ENCODE data around the gene NR5A2.

NR5A2 gene

DNA sequence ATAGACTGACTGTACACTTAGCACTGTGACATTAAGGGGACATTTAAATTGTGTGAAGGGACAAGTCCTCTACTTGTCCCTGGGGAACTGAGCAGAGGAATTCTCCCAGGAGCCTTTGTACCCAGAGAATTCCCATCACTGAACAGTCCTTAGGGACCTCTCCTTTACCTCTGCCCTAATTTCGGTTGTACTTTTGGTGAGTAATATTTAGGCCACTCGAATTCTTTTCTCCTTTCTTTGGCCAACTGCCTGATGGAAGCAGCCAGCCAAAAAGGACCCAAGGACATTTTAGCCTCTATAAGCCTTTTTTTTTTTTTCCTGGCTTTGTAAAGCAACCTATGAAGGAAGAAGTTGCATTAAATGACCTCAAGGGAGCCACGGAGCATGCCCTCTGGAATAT is 71.5 kb downstream of the NR5A2 start:
- Histone ChIP-seq H3K27me3 (ENCODE audit: control insufficient read depth, insufficient read depth, low read length) (no peaks in the 10 kb centered on the region), H3K9ac (ENCODE audit: low read depth, low read length) (no peak overlapping the region), H3K9me3 (ENCODE audit: control insufficient read depth, insufficient read depth, low read length) (no peaks in the 10 kb centered on the region), H3K27ac (ENCODE audit: low read depth, low read length) (no peak overlapping the region), H3K36me3 (ENCODE audit: control insufficient read depth, insufficient read depth, low read length) (no peaks in the 10 kb centered on the region), H3K4me1 (ENCODE audit: control insufficient read depth, insufficient read depth, low read length) (no peaks in the 10 kb centered on the region), H3K4me3 (ENCODE audit: low read depth, low read length) (no peak overlapping the region)

- Histone ChIP-seq H3K9me3 (ENCODE audit: control insufficient read depth, insufficient read depth, low read length) (no peaks in the 10 kb centered on the region), H3K27me3 (ENCODE audit: control insufficient read depth, insufficient read depth, low read length) (no peaks in the 10 kb centered on the region), H3K36me3 (ENCODE audit: control insufficient read depth, insufficient read depth, low read length) (no peaks in the 10 kb centered on the region), H3K4me3 (ENCODE audit: low read depth, low read length) (no peak overlapping the region), H3K27ac (ENCODE audit: low read depth, low read length) (no peak overlapping the region), H3K9ac (ENCODE audit: low read depth, low read length) (no peak overlapping the region), H3K4me1 (ENCODE audit: control insufficient read depth, insufficient read depth, low read length) (0 out of 2 replicates have a peak, but pooled peaks cover 3% of the 10 kb centered on the region)
Measured at GRCh38 chr1:200103966-200104583, 76.6 kb downstream of the NR5A2 start.

DNA sequence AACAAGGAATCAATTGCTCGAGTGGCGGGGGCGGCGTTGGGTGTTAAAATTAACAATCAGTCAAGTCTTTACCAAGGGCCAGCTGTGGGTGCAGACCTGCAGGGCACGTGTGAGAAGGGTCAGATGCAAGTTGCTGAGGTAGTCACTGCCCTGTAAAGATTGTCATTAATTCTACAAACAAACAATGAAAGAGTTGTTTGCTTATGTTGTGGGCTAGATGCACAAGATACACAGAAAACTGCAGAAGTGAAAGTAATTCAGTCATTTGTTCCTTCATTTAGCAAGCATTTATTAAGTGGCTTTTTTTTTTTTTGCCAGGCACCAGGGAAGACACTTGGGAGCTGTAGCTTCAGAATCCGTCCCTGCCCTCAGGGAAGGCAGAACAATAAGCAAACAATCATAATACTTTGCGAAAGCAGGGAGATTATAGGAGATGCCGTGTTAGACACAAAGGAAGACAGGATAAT is 79.5 kb downstream of the NR5A2 start:
- no peaks in the 10 kb centered on the region for H3K36me3 ChIP-seq (ENCODE audit: control insufficient read depth, insufficient read depth, low read length)
- H3K9me3 ChIP-seq (ENCODE audit: control insufficient read depth, insufficient read depth, low read length) = no peaks in the 10 kb centered on the region
- no peaks in the 10 kb centered on the region for H3K27me3 ChIP-seq (ENCODE audit: control insufficient read depth, insufficient read depth, low read length)
- no peak overlapping the region for H3K4me3 ChIP-seq (ENCODE audit: low read depth, low read length)
- H3K4me1 ChIP-seq (ENCODE audit: control insufficient read depth, insufficient read depth, low read length) = 0 out of 2 replicates have a peak, but pooled peaks cover 3% of the 10 kb centered on the region
- no peak overlapping the region for H3K9ac ChIP-seq (ENCODE audit: low read depth, low read length)
- H3K27ac ChIP-seq (ENCODE audit: low read depth, low read length) = no peak overlapping the region

GRCh38 chr1:200108659-200109058 is 81.1 kb downstream of the NR5A2 start:
- Histone ChIP-seq H3K27me3 (ENCODE audit: control insufficient read depth, insufficient read depth, low read length) (no peaks in the 10 kb centered on the region), H3K36me3 (ENCODE audit: control insufficient read depth, insufficient read depth, low read length) (no peaks in the 10 kb centered on the region), H3K4me3 (ENCODE audit: low read depth, low read length) (no peak overlapping the region), H3K9ac (ENCODE audit: low read depth, low read length) (no peak overlapping the region), H3K27ac (ENCODE audit: low read depth, low read length) (no peak overlapping the region), H3K9me3 (ENCODE audit: control insufficient read depth, insufficient read depth, low read length) (no peaks in the 10 kb centered on the region), H3K4me1 (ENCODE audit: control insufficient read depth, insufficient read depth, low read length) (0 out of 2 replicates have a peak, but pooled peaks cover 3% of the 10 kb centered on the region)

DNA sequence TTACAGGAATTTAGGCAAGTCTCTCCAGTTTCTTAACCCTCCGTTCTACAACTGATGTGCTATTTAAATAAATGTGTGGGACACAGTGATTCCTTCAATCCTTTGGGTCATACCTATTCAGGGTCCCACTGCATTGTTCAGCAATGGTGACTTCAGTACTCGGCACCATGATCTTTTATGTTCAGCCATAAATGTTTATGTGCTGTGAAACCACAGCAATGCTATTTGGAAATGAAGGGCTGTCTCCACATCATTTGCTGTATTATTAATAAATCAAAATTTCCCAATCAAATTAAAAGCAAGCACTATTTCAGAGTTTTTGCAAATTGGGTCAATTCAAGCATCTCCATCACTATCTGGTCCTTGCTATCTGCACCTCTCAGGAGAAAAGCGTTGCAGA is 84.8 kb downstream of the NR5A2 start:
- Histone ChIP-seq H3K4me3 (ENCODE audit: low read depth, low read length) (no peak overlapping the region), H3K9me3 (ENCODE audit: control insufficient read depth, insufficient read depth, low read length) (no peaks in the 10 kb centered on the region), H3K4me1 (ENCODE audit: control insufficient read depth, insufficient read depth, low read length) (peaks cover 5% of the 10 kb centered on the region; the same call in 1 of the 2 replicates), H3K36me3 (ENCODE audit: control insufficient read depth, insufficient read depth, low read length) (no peaks in the 10 kb centered on the region), H3K27ac (ENCODE audit: low read depth, low read length) (no peak overlapping the region), H3K27me3 (ENCODE audit: control insufficient read depth, insufficient read depth, low read length) (no peaks in the 10 kb centered on the region), H3K9ac (ENCODE audit: low read depth, low read length) (no peak overlapping the region)

- no peaks in the 10 kb centered on the region for H3K36me3 ChIP-seq (ENCODE audit: control insufficient read depth, insufficient read depth, low read length)
- H3K9ac ChIP-seq (ENCODE audit: low read depth, low read length) = no peak overlapping the region
- no peaks in the 10 kb centered on the region for H3K27me3 ChIP-seq (ENCODE audit: control insufficient read depth, insufficient read depth, low read length)
- H3K27ac ChIP-seq (ENCODE audit: low read depth, low read length) = no peak overlapping the region
- peaks cover 14% of the 10 kb centered on the region; the same call in 1 of the 2 replicates for H3K4me1 ChIP-seq (ENCODE audit: control insufficient read depth, insufficient read depth, low read length)
- no peak overlapping the region for H3K4me3 ChIP-seq (ENCODE audit: low read depth, low read length)
- H3K9me3 ChIP-seq (ENCODE audit: control insufficient read depth, insufficient read depth, low read length) = no peaks in the 10 kb centered on the region
Measured at GRCh38 chr1:200115532-200115931, 88.0 kb downstream of the NR5A2 start.

DNA sequence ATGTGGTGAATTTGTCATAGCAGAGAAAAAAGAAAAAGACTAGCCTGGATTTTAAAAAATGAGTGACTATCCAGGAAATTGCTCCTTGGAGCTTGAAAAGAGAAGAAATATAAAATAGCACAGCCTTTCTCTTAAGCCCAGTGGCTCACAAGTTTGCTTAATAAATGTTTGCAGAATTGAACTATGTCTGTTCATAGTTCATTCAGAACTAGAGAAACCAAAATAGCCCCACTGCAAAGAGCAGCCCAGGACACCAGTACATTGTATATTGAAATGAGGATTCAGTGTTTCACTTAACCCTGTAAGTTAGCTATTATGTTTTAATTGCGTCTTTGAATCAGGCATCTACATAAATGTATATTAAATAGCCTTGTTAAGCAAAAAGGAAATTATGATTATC is 88.8 kb downstream of the NR5A2 start:
- Histone ChIP-seq H3K4me1 (ENCODE audit: control insufficient read depth, insufficient read depth, low read length) (peaks cover 14% of the 10 kb centered on the region; the same call in 1 of the 2 replicates), H3K9ac (ENCODE audit: low read depth, low read length) (no peak overlapping the region), H3K36me3 (ENCODE audit: control insufficient read depth, insufficient read depth, low read length) (no peaks in the 10 kb centered on the region), H3K4me3 (ENCODE audit: low read depth, low read length) (no peak overlapping the region), H3K9me3 (ENCODE audit: control insufficient read depth, insufficient read depth, low read length) (no peaks in the 10 kb centered on the region), H3K27ac (ENCODE audit: low read depth, low read length) (no peak overlapping the region), H3K27me3 (ENCODE audit: control insufficient read depth, insufficient read depth, low read length) (no peaks in the 10 kb centered on the region)

GRCh38 chr1:200118779-200119505 is 91.4 kb downstream of the NR5A2 start:
- H3K27me3 ChIP-seq (ENCODE audit: control insufficient read depth, insufficient read depth, low read length) = no peaks in the 10 kb centered on the region
- H3K9ac ChIP-seq (ENCODE audit: low read depth, low read length) = no peak overlapping the region
- peaks cover 14% of the 10 kb centered on the region; the same call in 1 of the 2 replicates for H3K4me1 ChIP-seq (ENCODE audit: control insufficient read depth, insufficient read depth, low read length)
- H3K36me3 ChIP-seq (ENCODE audit: control insufficient read depth, insufficient read depth, low read length) = no peaks in the 10 kb centered on the region
- H3K9me3 ChIP-seq (ENCODE audit: control insufficient read depth, insufficient read depth, low read length) = no peaks in the 10 kb centered on the region
- no peak overlapping the region for H3K27ac ChIP-seq (ENCODE audit: low read depth, low read length)
- no peak overlapping the region for H3K4me3 ChIP-seq (ENCODE audit: low read depth, low read length)

DNA sequence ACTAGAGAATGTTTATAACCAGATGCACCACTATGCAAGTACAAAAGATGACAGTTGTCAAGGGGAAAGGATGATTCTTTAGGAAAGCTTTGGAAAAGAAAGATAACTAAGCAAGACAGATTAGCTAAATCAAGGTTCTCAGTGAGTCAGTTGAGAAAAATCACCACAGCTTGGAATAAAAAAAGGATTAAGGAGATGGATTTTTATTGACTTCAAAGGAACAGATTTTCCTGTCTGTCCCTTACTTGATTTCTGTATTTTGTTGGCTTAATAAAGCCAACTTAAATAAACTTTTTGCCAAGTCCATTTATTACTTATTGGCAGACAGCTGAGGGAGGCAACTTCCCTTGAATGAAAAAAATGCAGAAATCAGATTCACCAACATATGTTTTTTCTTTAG is 93.9 kb downstream of the NR5A2 start:
- H3K4me3 ChIP-seq (ENCODE audit: low read depth, low read length) = no peak overlapping the region

DNA sequence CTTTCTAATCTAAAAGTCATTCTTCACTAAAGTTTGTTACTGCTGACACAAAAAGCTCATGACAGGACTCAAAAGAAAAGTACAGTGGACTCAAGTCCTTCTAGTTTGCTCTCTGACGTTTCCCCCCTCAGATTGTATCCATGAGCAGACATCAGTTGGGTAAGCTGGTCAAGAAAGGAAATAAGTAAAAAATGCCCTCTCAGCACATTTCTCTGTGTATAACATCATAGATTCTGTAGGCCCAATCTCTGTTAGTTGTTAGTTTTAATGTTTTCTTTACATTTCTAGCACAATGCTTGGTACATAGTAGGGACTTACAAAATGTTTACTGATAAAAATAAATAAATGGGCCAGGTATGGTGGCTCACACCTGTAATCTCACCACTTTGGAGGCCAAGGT is 96.8 kb downstream of the NR5A2 start:
- H3K4me1 ChIP-seq (ENCODE audit: control insufficient read depth, insufficient read depth, low read length) = peaks cover 7% of the 10 kb centered on the region
- H3K36me3 ChIP-seq (ENCODE audit: control insufficient read depth, insufficient read depth, low read length) = no peaks in the 10 kb centered on the region
- H3K27ac ChIP-seq (ENCODE audit: low read depth, low read length) = no peak overlapping the region
- H3K9me3 ChIP-seq (ENCODE audit: control insufficient read depth, insufficient read depth, low read length) = no peaks in the 10 kb centered on the region
- H3K9ac ChIP-seq (ENCODE audit: low read depth, low read length) = no peak overlapping the region
- H3K4me3 ChIP-seq (ENCODE audit: low read depth, low read length) = no peak overlapping the region
- H3K27me3 ChIP-seq (ENCODE audit: control insufficient read depth, insufficient read depth, low read length) = no peaks in the 10 kb centered on the region

More for the DNA sequence above, 93.9 kb downstream of the NR5A2 start:
- Histone ChIP-seq H3K36me3 (ENCODE audit: control insufficient read depth, insufficient read depth, low read length) (no peaks in the 10 kb centered on the region), H3K4me1 (ENCODE audit: control insufficient read depth, insufficient read depth, low read length) (peaks cover 10% of the 10 kb centered on the region; the same call in 1 of the 2 replicates), H3K27ac (ENCODE audit: low read depth, low read length) (no peak overlapping the region), H3K9me3 (ENCODE audit: control insufficient read depth, insufficient read depth, low read length) (no peaks in the 10 kb centered on the region), H3K27me3 (ENCODE audit: control insufficient read depth, insufficient read depth, low read length) (no peaks in the 10 kb centered on the region), H3K9ac (ENCODE audit: low read depth, low read length) (no peak overlapping the region)

DNA sequence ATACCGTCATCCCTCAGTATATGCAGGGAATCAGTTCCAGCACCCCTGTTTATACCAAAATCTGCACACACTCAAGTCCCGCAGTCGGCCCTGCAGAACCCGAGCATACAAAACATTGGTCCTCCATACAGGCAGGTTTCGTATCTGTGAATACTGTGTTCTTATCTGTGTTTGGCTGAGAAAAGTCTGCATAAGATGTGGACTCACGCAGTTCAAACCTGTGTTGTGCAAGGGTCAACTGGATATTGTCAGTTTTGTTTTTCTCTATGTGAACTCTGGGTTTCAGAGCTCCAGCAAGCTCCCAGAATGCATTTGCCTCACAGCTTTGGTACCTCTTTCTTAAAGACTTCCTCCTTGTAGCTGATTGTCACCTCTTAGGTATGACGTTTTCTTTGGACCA is 100.6 kb downstream of the NR5A2 start:
- Histone ChIP-seq H3K4me3 (ENCODE audit: low read depth, low read length) (no peak overlapping the region), H3K36me3 (ENCODE audit: control insufficient read depth, insufficient read depth, low read length) (no peaks in the 10 kb centered on the region), H3K27me3 (ENCODE audit: control insufficient read depth, insufficient read depth, low read length) (no peaks in the 10 kb centered on the region), H3K27ac (ENCODE audit: low read depth, low read length) (no peak overlapping the region), H3K4me1 (ENCODE audit: control insufficient read depth, insufficient read depth, low read length) (peaks cover 18% of the 10 kb centered on the region), H3K9ac (ENCODE audit: low read depth, low read length) (no peak overlapping the region), H3K9me3 (ENCODE audit: control insufficient read depth, insufficient read depth, low read length) (no peaks in the 10 kb centered on the region)

Measured in HUES48 (cell line).